Bronchial smooth muscle cell (primary cell): ENCODE measurements around the gene TBC1D9B. TPM values are rescaled to one million over a fixed set of nuclear protein-coding genes. Genes with fewer than 3 reads are reported as not detected.

Experiments
- total RNA-seq: library from RNA; depleted of rRNA; stranded (reverse); fragments of >200 nt; gene quantifications from 2 replicates; pipeline ENCODE4 v1.2.1, GENCODE V29; 2014

Gene TBC1D9B
- 39.6 and 43.4 TPM in 2 replicates for total RNA-seq

GRCh38 chr5:179907556-179908324 lies at the start of gene TBC1D9B:
TBC1D9B (minus strand) TSS chr5:179907897; CDS start chr5:179907821, 76 bp downstream.

DNA sequence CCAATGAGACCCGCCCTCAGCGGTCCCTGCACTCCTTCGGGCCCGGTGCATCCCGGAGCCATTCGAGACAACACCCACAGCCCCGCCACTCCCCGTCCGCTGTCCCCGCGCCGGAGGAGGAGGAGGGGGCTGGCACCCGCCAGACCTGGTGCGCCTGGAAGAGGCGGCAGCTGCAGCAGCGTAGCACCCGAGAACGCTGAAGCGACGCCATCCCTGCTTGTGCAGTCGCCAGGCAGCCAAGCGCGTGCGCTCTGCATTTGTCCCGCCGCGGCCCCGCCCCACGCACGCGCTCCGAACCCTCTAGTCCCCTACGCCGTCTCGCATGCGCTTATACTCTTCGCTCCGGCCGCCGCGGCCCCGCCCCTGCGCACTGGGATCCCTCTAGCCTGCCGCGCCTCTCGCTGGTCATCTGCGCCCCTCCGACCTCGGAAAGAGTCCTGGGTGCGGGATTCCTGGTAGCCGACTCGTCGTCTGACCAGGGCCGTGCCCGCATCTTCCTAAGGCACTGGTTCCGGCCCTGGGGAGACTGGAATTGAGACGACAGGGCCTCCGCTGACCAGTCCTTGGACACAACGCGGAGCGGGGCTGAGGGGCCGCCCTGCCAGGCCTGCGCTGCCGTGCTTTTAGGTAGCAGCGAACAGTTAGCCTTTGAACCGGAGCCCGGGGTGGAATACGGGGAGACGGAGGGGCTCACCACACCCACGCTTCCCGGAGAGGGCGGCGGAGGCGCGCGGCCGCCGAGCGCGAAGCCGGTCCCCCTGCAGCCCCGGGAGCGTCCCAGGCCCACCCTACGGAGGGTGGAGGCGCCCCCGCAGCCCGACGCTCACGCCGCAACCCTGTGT lies 48.9 kb downstream of the TBC1D9B start, which contains the start of gene MRNIP:
Gene MRNIP, minus strand, starts transcription at position 232 of the 842 bp plus-strand sequence. Its CDS starts 21 bp downstream, at position 211.

GRCh38 chr5:179820483-179821297 lies 87.0 kb downstream of the TBC1D9B start, which contains the start of gene SQSTM1:
SQSTM1 (plus strand) TSS chr5:179820905; CDS start chr5:179820937, 32 bp downstream.

Other genes with a start within 250 kb of the TBC1D9B start
- gene CBY3, start 226.9 kb downstream of the TBC1D9B start, total RNA-seq = 0.16 TPM in 1 of 2 replicates, not detected in the other
- gene CANX, start 208.9 kb downstream of the TBC1D9B start, total RNA-seq = 543 and 604 TPM in 2 replicates
- gene MAML1, start 175.1 kb downstream of the TBC1D9B start, total RNA-seq = 3.0 and 3.6 TPM in 2 replicates
- gene LTC4S, start 113.9 kb downstream of the TBC1D9B start, total RNA-seq = 0.94 and 1.3 TPM in 2 replicates
- gene MGAT4B, start 101.0 kb downstream of the TBC1D9B start, total RNA-seq = 101 and 137 TPM in 2 replicates
- gene SQSTM1, start 87.0 kb downstream of the TBC1D9B start, total RNA-seq = 1,109 and 1,170 TPM in 2 replicates
- 15.3 and 28.9 TPM in 2 replicates for gene MRNIP, start 49.1 kb downstream of the TBC1D9B start, total RNA-seq
- 19.4 and 33.9 TPM in 2 replicates for gene RNF130, start 163.9 kb upstream of the TBC1D9B start, total RNA-seq